Activated CD4-positive, alpha-beta T cell treated with anti-CD3 and anti-CD28 coated beads for 4 hours (primary cell): ENCODE results near the gene KCNS3.

ENCODE experiments used
- DNase-seq, 2 donors: peaks; one replicate each; pipeline ENCODE4 v3.0.0-alpha.2; 2020

Gene KCNS3

DNA sequence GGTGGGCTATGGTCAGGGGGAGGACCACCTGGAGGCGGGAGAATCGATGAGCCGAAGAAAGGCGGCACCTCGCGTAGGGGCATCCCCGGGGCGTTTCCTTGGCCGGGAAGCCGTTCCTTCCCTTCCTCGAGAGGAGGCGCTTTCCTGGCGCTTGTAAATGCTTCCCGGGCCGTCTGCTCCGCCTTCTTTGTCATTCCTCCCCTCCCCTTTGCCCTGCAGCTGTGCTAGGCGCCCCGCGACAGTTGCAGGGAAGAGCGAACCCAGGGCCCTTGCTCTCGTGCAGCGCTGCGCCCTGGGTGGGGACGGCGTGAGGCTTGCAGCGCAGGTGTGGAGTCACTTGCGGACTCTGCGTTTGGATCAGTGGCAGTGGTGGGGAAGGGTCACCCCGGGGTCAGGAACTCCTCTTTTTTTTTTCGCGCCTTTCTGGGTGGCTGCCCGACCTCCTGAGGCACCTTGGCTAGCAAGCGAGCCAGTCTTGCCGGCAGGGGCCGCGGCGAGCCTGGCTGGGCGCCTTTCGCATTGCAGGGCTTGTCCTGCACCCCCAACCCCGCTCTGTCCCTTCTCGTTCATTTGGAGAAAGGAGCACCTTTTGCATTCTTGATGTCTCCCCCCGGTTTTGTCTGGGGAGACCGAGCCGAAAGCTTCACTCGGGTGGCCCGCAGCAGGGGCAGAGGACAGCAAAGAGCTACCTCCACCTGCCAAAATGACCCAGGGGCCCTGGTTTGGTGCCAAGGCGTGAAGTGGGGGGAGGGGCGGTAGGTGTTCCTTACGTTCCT lies 858 bp downstream of the KCNS3 start:
- no peak for DNase-seq

- no peak for DNase-seq
Measured at GRCh38 chr2:17879913-17880274, 1.4 kb downstream of the KCNS3 start.

- DNase-seq, result no peak
Measured at GRCh38 chr2:17892770-17893534, 14.5 kb downstream of the KCNS3 start.

DNA sequence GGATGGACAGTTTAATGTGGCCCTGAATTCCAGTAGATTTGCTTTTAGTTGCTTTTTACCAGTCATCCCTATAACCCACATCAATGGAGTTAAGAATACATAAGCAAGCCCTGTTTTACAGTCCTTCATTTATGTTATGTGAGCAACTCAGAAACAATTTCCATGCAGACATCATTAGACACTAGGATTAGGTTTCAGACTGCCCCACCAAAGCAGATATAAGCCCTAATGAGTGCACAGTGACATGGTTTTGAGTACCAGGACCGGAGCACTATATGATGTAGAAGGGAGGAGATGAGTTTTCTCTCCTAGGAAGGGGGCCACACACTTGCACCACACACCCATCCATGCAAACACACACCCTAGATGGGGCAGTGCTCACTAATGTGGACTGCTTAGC lies 15.5 kb downstream of the KCNS3 start:
- DNase-seq, result no peak

DNA sequence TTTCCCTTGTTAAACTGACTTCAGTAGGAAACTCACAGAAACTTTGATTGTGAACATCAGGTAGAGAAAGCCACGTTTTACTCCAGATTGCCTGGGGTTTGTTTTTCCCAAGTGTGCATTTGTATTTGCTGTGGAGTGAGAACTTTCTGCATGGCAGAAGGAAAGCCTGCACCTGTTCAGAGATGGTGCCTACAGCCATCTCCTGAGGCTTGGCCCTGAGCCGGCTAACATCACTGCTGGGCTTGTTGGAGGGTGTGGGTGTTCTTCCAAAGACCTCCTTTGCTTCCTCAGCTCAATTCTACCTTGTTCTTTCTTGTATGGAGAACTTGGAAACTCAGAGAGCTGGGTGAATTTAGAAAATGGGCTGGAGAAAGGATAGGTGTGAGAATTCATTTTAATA lies 16.1 kb downstream of the KCNS3 start:
- DNase-seq, result no peak

DNA sequence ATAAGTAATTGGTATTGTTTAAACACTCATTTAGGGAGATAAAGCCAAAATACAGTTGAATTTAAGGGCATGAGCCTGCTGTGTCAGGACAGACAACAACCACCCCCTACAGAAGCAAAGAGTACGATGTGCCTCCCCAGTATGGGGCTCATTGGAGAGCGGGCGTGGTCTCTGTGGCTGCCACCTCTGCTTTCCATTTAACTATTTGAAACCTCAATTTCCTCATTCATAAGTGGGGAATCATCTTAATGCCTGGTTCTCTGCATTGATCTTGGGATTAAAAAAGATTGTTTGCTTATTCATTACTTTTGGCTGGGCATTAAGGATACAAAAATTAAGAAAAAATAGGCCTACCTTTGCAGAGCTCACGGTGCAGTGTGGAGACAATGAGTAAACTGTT lies 21.4 kb downstream of the KCNS3 start:
- no peak for DNase-seq

DNA sequence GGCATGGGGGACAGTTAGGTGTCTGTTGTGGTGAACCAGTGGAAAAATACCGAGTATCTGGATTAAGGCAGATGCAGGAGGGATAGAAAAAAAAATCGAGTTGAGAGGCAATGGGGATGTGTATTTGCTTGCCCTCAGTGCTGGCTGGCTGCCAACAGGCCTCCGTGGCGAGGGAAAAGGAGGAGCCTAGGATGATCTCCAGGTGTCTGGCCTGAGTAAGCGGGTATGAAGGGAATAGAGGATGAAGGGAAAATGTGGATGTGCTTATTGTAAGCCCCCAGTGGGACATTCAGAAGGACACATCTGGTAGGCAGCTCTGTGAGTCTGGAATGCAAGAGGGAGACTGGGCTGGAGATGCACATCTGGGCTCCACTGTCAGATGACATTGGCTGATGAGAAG lies 22.8 kb downstream of the KCNS3 start:
- DNase-seq, result no peak

DNA sequence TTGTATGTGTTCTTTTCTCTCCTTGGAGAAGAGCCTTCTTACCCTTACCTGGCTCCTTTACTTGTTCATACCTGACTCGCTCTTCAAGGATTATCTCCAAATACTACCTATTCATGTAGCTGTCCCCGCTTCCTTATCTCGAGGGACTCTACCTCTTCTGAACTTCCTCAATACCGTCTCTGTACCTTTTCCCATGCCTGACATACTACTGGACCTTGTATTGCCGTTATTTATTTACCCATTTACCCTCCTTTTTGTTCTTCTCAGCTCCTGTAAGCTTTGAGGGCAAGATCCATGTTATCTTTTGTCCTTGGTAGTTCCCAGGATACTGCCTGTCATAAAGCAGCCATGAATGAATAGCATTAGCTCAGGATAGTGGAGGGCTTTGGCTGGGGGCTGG lies 32.5 kb downstream of the KCNS3 start:
- DNase-seq, result no peak

DNA sequence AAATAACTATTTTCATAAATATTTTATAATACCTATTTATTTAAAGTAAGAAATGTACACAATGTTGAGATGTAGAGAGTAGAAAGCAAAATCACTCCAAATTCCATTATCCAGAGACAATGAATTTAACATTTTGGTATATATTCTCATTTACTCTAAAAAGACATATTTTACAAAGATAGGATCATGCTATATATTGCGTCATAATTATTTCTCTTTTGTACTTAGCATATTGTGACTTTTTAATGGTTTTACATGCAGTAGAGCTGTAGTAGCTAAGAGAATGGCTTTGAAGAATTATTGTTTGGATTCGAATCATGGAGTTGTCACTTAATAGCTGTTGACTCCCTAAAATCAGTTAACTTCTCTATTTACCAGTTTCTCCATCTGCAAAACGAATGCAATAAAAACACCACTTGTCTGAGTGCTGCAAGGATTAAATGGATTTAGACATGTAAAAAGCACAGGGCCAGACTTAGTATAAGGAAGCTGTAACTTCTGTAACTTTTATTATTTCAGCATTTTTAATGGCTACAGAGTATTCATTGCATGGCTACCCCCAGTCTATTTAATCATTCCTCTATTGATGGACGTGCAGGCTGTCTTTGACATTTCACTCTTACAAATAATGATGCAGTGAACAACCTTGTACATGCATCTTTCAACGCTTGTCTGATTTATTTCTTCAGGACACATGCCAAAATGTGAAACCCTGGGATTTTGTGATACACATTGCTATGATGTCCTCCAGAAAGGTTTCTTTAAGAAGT lies 33.2 kb downstream of the KCNS3 start:
- DNase-seq, result no peak

DNA sequence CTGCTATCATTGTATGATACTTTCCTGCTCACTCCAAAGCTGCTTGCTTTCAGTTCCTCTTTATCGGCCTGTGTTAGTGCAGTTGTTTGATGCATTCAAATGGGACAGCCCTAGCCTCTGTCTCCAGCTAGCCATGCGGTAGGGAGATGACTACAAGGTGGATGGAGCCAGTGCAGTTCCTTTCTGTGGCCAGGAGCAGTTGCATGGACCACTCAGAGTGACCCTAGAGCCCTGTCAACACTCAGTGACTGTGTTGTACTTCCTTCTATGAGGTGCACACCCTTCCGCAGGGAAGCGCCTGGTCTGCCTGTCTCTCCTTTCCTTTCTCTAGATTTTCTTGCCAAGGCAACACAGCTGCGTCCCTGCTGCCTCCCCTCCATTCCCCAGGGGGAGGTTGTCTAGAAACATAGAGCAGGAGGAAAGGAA lies 33.8 kb downstream of the KCNS3 start:
- no peak for DNase-seq

DNA sequence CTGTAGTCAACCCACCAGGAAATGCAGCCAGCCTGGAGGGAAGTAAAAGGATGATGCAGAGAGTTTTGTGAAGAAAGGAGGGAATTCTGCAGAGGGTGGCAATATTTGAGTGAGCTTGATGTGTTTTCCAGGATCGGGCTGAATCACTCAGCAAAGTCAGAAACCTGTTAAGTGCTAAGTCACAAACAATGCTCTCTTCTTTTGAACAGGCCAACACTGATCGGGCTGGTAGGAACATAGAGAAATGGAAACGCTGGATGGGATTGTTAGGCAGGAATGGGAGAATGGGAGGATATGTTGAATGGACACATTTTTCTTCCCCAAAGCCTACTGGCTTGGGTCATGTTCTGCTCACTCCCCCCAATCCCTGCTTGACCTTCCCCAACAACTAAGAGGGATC lies 36.6 kb downstream of the KCNS3 start:
- no peak for DNase-seq

DNA sequence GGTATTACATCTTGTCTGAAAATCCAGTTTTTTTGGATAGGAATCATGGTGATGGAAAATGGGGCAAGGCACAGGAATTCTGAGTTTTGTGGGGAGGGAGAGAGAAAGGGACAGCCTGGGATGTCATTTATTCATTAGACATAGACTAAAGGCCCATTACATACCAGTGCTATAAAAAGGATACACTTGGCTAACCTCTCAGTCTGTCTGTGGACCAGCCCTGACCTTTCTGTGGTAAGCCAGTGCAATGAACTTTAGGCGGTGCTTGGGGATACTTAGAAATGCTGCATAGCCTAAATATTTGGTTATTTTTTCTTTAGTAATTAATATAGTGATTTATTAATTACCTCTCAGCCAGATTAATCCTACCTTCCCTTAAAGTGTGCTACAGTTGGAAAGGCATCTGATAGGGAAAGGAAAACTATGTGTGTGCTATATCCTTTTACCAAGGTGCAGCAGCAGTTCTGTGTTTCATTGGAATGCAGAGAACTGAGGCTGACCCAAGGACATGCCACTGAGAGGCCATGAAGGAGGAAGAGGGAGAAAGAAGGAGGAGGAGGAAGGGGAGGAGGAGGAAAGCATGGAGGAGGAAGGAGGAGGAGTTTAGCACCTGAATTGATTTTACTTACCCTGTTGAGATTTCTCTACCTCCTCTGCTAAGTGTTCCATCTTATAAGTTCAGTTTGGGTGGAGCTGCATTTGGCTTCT lies 37.5 kb downstream of the KCNS3 start:
- no peak for DNase-seq

DNA sequence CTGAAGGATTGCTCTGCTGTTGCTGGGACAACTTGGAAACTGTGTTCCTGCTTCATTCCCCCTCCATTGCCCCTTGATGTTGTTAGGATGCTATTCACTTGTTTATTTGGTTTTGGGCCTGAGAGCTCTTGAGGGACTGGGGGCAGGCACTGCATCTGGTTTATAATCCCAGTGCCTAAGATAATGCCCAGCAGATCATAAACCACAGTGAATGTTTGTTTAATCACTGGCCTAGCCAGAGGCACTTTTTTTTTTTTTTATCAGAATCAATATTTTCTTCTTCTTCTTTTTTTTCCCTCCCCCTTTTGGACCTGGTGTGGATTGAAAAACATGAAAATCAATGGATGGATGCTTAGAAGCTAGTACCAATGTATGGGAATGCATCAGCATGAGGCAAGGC lies 38.1 kb downstream of the KCNS3 start:
- no peak for DNase-seq

- no peak for DNase-seq
Measured at GRCh38 chr2:17918789-17919188, 40.3 kb downstream of the KCNS3 start.

DNA sequence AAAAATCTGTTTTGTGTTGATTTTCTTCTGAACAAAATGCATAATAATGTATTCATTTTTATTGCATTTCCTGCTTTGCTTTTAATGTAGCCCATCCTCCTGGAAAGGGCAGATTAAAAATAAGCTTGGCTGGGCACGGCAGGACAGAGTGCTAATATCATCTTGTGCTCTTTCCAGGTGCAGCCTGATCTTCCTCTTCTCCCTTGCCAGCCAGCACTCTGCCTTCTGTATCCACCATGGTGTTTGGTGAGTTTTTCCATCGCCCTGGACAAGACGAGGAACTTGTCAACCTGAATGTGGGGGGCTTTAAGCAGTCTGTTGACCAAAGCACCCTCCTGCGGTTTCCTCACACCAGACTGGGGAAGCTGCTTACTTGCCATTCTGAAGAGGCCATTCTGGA lies 52.3 kb downstream of the KCNS3 start:
- no peak for DNase-seq

DNA sequence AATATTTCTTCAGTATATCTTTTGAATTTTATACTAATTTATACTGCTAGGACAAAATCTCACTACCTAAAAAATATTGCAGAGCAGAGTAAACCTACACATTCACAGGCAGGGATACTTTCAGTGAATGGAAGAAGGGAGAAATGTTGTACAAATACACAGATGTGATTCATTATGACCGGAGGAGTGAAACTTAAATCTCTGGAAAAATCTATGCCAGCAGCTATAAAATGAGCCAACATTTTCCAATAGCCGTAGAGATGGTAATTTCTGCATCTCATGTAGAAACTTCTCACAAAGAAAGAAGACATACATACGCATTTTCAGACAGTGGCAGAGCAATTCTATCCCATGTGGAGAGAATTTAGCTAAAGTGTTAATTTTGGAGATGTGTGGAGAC lies 54.8 kb downstream of the KCNS3 start:
- no peak for DNase-seq

- DNase-seq, result no peak
Measured at GRCh38 chr2:17934721-17935120, 56.3 kb downstream of the KCNS3 start.

GRCh38 chr2:17935242-17935885 lies 56.9 kb downstream of the KCNS3 start:
- DNase-seq, result no peak

GRCh38 chr2:17936599-17936998 lies 58.1 kb downstream of the KCNS3 start:
- DNase-seq, result no peak

- no peak for DNase-seq
Measured at GRCh38 chr2:17940091-17940630, 61.7 kb downstream of the KCNS3 start.

DNA sequence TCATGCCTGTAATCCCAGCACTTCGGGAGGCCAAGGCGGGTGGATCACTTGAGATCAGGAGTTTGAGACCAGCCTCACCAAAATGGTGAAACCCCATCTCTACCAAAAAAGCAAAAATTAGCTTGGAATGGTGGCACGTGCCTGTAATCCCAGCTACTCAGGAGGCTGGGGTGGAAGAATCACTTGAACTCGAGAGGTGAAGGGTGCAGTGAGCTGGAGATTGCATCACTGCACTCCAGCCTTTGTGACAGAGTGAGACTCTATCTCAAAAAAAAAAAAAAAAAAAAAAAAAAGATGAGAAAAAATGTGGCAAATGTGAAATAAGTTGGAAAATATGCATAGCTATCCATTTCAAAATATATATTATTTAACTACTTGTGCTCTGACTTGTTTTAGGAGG lies 65.0 kb downstream of the KCNS3 start:
- no peak for DNase-seq

DNA sequence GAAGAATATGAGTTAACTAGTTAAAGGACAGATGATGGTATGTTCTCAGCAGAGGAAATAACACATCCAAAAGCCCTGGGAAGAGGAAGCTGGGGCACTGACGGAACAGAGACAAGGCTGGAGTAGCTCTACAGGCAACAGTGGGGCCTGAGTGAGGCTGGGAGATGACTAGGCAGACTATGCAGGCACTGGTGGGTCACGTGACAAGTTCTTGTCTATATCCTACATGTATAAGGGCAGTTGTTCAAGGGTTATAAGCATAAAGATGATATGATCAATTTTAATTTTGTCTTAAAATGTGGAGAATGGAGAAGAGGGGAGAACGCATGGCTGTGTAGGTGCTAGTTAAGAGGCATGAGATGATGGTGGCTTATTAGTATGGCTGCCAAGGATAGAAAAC lies 68.6 kb downstream of the KCNS3 start:
- no peak for DNase-seq
